Ishikawa (cell line): ENCODE results near the gene SHISA8.

Experiments
- CEBPB ChIP-seq: IDR thresholded peaks from 2 replicates; pipeline ENCODE4 v1.6.1; 2012
- CREB1 ChIP-seq: IDR thresholded peaks from 2 replicates; pipeline ENCODE4 v1.6.1; 2012; ENCODE audit warnings: low read depth
- EGR1 ChIP-seq: IDR thresholded peaks from 2 replicates; pipeline ENCODE4 v1.6.1; 2012
- EP300 ChIP-seq: IDR thresholded peaks from 2 replicates; pipeline ENCODE4 v1.6.1; 2012; ENCODE audit warnings: borderline replicate concordance
- FOXM1 ChIP-seq: IDR thresholded peaks from 2 replicates; pipeline ENCODE4 v1.6.1; 2012; ENCODE audit warnings: low read depth, borderline replicate concordance
- NFIC ChIP-seq: IDR thresholded peaks from 2 replicates; pipeline ENCODE4 v1.6.1; 2012
- RAD21 ChIP-seq: IDR thresholded peaks from 2 replicates; pipeline ENCODE4 v1.6.1; 2012; ENCODE audit warnings: low read depth
- TAF1 ChIP-seq: IDR thresholded peaks from 2 replicates; pipeline ENCODE4 v1.6.1; 2012; ENCODE audit warnings: low read depth, mild to moderate bottlenecking
- TCF12 ChIP-seq: IDR thresholded peaks from 2 replicates; pipeline ENCODE4 v1.6.1; 2012; ENCODE audit warnings: low read depth
- TEAD4 ChIP-seq: IDR thresholded peaks from 2 replicates; pipeline ENCODE4 v1.6.1; 2012
- YY1 ChIP-seq: IDR thresholded peaks from 2 replicates; pipeline ENCODE4 v1.6.1; 2012; ENCODE audit warnings: low read depth
- ZBTB7A ChIP-seq: IDR thresholded peaks from 2 replicates; pipeline ENCODE4 v1.6.1; 2012; ENCODE audit warnings: low read depth
- TF ChIP-seq, protein P1 (sequence below): IDR thresholded peaks from 2 replicates; pipeline ENCODE4 v1.6.1; 2012
- TF ChIP-seq, protein P2 (sequence below): IDR thresholded peaks from 2 replicates; pipeline ENCODE4 v1.6.1; 2012; ENCODE audit warnings: low read depth, mild to moderate bottlenecking
- TF ChIP-seq, protein P3 (sequence below): IDR thresholded peaks from 2 replicates; pipeline ENCODE4 v1.6.1; 2012

Gene SHISA8

DNA sequence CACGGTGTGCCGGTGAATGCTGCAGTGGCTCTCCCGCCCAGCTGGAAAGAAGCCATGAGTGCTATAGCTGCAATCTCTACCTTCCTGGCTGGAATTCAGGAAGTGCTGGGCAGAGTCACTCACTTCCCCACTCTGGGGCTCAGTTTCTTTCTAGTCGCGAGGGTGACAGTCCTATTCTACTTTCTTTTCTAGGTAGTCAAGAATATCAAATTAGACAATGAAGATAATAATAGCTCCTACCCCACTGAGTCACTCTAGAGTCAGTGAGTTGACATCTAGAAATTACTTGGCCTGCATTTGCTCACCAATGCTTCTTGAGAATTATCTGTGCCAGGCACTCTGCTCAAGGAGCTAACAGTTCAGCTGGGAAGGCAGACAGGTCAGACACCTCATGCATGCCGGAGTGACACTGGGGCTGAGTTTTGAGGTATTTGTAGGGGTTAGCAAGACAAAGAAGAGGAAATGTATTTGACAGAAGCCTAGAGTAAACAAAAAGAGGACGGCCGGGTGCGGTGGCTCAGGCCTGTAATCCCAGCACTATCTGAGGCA lies 28.9 kb upstream of the SHISA8 start:
- TF ChIP-seq, protein P1, sequence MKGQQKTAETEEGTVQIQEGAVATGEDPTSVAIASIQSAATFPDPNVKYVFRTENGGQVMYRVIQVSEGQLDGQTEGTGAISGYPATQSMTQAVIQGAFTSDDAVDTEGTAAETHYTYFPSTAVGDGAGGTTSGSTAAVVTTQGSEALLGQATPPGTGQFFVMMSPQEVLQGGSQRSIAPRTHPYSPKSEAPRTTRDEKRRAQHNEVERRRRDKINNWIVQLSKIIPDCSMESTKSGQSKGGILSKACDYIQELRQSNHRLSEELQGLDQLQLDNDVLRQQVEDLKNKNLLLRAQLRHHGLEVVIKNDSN, result no peak
- TF ChIP-seq, protein P2, sequence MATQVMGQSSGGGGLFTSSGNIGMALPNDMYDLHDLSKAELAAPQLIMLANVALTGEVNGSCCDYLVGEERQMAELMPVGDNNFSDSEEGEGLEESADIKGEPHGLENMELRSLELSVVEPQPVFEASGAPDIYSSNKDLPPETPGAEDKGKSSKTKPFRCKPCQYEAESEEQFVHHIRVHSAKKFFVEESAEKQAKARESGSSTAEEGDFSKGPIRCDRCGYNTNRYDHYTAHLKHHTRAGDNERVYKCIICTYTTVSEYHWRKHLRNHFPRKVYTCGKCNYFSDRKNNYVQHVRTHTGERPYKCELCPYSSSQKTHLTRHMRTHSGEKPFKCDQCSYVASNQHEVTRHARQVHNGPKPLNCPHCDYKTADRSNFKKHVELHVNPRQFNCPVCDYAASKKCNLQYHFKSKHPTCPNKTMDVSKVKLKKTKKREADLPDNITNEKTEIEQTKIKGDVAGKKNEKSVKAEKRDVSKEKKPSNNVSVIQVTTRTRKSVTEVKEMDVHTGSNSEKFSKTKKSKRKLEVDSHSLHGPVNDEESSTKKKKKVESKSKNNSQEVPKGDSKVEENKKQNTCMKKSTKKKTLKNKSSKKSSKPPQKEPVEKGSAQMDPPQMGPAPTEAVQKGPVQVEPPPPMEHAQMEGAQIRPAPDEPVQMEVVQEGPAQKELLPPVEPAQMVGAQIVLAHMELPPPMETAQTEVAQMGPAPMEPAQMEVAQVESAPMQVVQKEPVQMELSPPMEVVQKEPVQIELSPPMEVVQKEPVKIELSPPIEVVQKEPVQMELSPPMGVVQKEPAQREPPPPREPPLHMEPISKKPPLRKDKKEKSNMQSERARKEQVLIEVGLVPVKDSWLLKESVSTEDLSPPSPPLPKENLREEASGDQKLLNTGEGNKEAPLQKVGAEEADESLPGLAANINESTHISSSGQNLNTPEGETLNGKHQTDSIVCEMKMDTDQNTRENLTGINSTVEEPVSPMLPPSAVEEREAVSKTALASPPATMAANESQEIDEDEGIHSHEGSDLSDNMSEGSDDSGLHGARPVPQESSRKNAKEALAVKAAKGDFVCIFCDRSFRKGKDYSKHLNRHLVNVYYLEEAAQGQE, result no peak
- no peak for TF ChIP-seq TAF1
- TF ChIP-seq YY1, result no peak
- TF ChIP-seq EP300, result no peak
- TF ChIP-seq, protein P3, sequence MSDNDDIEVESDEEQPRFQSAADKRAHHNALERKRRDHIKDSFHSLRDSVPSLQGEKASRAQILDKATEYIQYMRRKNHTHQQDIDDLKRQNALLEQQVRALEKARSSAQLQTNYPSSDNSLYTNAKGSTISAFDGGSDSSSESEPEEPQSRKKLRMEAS, result no peak
- TF ChIP-seq FOXM1, result no peak
- no peak for TF ChIP-seq TCF12
- no peak for TF ChIP-seq EGR1

DNA sequence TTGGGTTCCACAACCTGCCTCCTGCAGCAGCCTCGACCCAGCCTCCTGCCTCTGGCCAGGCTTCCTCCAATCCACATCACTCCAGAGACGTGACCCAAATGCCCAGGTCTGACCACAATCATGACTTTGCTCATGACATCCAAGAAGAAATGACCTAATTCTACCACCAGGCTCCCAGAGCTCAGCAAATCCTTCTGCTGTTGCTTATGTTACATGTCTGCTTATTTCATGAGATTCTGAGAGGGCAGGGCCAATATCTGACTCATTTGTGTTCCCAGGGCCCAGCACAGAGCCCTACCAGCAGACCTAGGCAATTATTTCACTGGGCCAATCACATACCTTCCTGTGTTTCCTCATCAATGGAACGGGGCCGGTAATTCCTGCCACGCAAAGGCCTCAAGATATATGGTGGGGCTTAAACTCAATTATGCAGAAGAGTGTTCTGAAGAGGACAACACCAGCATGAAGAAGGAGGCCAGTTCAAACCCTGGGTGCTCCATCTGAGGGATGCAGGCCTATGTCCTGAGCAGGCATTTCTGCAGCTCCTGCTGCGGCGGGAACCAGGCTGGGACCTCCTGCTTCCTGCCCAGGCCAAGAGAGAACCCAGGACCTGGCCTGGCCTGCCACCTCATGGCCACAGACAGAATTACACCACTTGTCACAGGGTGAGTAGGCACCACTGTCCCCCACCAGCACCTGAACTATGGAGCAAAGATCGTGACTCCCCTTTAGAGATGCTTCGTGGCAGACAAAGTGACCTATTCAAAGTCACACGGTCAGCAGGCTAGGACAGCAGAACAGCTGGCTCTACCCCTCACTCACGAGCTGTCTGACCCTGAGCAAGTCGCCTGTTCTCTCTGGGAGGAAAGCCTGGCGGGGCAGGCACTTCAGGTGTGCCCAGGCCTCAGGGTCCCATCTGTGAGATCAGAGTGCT lies 26.2 kb upstream of the SHISA8 start:
- TF ChIP-seq RAD21, result peak; percentile 89
- TF ChIP-seq TAF1, result no peak
- TF ChIP-seq, protein P3, result no peak; the same call in 1 of the 2 replicates
- no peak for TF ChIP-seq TEAD4
- no peak for TF ChIP-seq EGR1
- TF ChIP-seq, protein P1, result no peak
- no peak for TF ChIP-seq CREB1
- no peak for TF ChIP-seq FOXM1

DNA sequence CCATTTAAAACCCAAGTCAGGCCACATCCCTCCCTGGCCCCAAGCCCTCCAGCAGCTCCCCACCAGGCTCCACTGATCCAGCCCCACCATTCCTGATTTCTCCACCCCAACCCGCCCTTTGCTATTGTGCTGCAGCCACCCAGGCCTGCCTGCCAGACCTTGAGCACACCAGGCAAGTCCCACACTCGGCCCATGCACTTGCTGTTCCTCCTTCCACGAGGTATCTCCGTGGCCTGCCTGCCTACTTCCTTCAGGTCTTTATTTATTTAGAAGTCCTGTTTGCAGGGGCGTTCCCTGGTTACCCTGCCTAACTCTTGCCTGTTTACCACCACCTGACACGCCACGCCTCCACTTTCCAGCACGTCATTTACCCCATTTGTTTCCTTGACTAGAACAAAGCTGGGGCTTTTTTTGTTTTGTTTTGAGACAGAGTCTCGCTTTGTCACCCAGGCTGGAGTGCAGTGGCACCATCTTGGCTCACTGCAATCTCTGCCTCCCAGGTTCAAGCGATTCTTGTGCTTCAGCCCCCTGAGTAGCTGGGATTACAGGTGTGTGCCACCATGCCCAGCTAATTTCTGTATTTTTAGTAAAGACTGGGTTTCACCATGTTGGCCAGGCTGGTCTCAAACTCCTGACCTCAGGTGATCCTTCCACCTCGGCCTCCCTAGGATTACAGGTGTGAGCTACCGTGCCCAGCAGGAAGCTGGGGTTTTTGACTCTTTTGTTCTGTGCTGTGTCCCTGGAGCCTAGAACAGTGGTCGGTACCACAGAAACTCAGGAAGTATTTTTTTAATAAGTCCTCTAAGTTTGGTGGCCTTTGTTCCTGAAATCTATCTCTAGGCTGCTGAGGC lies 25.3 kb upstream of the SHISA8 start:
- TF ChIP-seq, protein P3, result no peak
- TF ChIP-seq FOXM1 (no peak), ZBTB7A (no peak), TCF12 (no peak), EP300 (no peak), YY1 (no peak), NFIC (no peak), CEBPB (no peak), RAD21 (no peak), TAF1 (no peak), TEAD4 (no peak), CREB1 (no peak), EGR1 (no peak)
- TF ChIP-seq, protein P2, result no peak
- TF ChIP-seq, protein P1, result no peak

DNA sequence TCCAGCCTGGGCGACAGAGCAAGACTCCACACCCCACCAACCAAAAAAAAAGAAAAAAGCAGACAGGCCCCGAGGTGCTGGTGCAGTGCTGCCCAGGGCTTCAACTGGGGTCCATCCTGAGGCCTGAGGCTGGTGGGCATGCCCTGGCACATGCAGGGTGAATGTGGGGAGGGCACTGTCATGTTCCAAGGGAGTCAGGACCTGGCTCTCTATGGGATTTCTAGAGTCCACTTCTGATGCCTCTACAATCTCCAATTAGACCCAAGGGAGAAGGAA lies 22.0 kb upstream of the SHISA8 start:
- TF ChIP-seq, protein P1, result no peak
- TF ChIP-seq YY1 (no peak), TCF12 (no peak), CREB1 (no peak), FOXM1 (no peak), RAD21 (no peak), NFIC (no peak), EP300 (no peak), EGR1 (no peak)
- TF ChIP-seq, protein P3, result no peak
- TF ChIP-seq, protein P2, result no peak
